OCI-LY3 (cell line): ENCODE data around the gene TMOD4.
"Not testable (repeated sequence)": the region's sequence is repeated elsewhere in the genome, so short reads cannot be mapped to it uniquely, and the experiment has no call there.

ENCODE experiments used
- H2AFZ ChIP-seq: fragments of 200-600, 300-600 bp; shearing (Covaris generic); 2 replicates; pipeline ENCODE4 v1.6.0; 2014; ENCODE audit warnings: antibody characterized with exemption, low read depth, low read length
- H3K27ac ChIP-seq: fragments of 200-600, 300-600 bp; sonication (generic); 2 replicates; pipeline ENCODE4 v1.5.1; 2014; ENCODE audit warnings: mild to moderate bottlenecking, low read length, moderate library complexity, mixed read lengths
- H3K27me3 ChIP-seq: fragments of 200-600, 300-600 bp; sonication (generic); 2 replicates; pipeline ENCODE4 v1.6.1; 2014; ENCODE audit warnings: low read depth, low read length, mixed read lengths
- H3K36me3 ChIP-seq: fragments of 200-600, 300-600 bp; sonication (generic); replicated peaks from 2 replicates; pipeline ENCODE3; 2014; ENCODE audit warnings: low read depth, low read length, mixed read lengths
- H3K4me1 ChIP-seq: fragments of 300-600, 200-600 bp; sonication (generic); 2 replicates; pipeline ENCODE4 v1.6.1; 2014; ENCODE audit warnings: low read length, mixed read lengths
- H3K4me2 ChIP-seq: fragments of 200-600, 300-600 bp; sonication (generic); 2 replicates; pipeline ENCODE4 v1.6.1; 2014; ENCODE audit warnings: low read length, mixed read lengths
- H3K4me3 ChIP-seq: fragments of 300-600, 200-600 bp; sonication (generic); 2 replicates; pipeline ENCODE4 v1.5.1; 2014; ENCODE audit warnings: antibody characterized with exemption, mild to moderate bottlenecking, low read length, moderate library complexity
- H3K79me2 ChIP-seq: fragments of 300-600, 200-600 bp; shearing (Covaris generic); 2 replicates; pipeline ENCODE4 v1.6.1; 2014; ENCODE audit warnings: mild to moderate bottlenecking, low read length, mixed read lengths
- H3K9ac ChIP-seq: fragments of 300-600, 200-600 bp; shearing (Covaris generic); 2 replicates; pipeline ENCODE4 v1.6.0; 2014; ENCODE audit warnings: mild to moderate bottlenecking, low read length, moderate library complexity
- H3K9me3 ChIP-seq: fragments of 200-600, 300-600 bp; shearing (Covaris generic); 2 replicates; pipeline ENCODE4 v1.6.1; 2014; ENCODE audit warnings: low read length, mixed read lengths; ENCODE audit not compliant: insufficient read depth
- H4K20me1 ChIP-seq: fragments of 200-600, 300-600 bp; sonication (generic); 2 replicates; pipeline ENCODE4 v1.6.1; 2016; ENCODE audit warnings: low read length, mixed read lengths; ENCODE audit not compliant: insufficient read depth
- EZH2phosphoT487 ChIP-seq: fragments of 200-600 bp; shearing (Covaris generic); IDR thresholded peaks from 2 replicates; pipeline ENCODE4 v1.6.1; 2018; ENCODE audit warnings: antibody characterized with exemption, mixed run types, low read depth
- TF ChIP-seq, protein P1 (sequence below): fragments of 200-600, 300-600 bp; sonication (generic); IDR thresholded peaks from 2 replicates; pipeline ENCODE4 v1.5.1; 2014; ENCODE audit warnings: antibody characterized with exemption, low read length, low read depth

TMOD4 gene

DNA sequence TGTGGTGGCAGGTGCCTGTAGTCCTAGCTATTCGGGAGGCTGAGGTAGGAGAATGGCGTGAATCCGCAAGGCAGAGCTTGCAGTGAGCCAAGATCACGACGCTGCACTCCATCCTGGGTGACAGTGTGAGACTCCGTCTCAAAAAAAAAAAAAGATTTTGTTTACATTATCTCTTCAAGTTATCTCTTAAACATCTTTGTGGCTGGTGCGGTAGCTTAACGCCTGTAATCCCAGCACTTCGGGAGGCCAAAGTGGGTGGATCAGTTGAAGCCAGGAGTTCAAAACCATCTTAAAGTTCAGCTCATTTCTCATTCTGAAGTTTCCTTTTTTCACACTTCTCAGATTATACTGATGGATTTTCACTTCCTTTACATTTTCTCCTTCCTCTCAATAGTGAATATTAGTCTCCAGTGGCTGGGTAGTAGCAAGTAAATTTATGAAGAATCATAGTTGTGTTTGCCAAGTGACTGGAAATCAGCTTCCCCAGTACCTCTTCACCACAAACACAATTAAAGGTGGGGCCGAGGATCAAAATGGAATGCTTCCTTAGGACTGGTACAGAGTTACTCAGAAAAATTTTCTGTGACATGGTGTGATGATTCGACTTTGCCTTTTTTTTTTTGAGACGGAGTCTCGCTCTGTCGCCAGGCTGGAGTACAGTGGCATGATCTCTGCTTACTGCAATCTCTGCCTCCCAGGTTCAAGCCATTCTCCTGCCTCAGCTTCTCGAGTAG is 36.4 kb upstream of the TMOD4 start:
- H4K20me1 ChIP-seq = peaks cover 46% of the 10 kb centered on the region
- H3K79me2 ChIP-seq = peaks cover 100% of the 10 kb centered on the region
- H3K9me3 ChIP-seq = no peaks in the 10 kb centered on the region
- peaks cover 16% of the 10 kb centered on the region for H3K4me1 ChIP-seq
- H3K4me3 ChIP-seq = no peak overlapping the region
- no peak overlapping the region for H3K9ac ChIP-seq
- H3K36me3 ChIP-seq = peaks cover 36% of the 10 kb centered on the region
- no peak overlapping the region for H2AFZ ChIP-seq
- H3K27me3 ChIP-seq = no peaks in the 10 kb centered on the region
- H3K27ac ChIP-seq = peak overlapping the region; percentile 8; the same call in 1 of the 2 replicates
- H3K4me2 ChIP-seq = no peak overlapping the region
- TF ChIP-seq, protein P1, sequence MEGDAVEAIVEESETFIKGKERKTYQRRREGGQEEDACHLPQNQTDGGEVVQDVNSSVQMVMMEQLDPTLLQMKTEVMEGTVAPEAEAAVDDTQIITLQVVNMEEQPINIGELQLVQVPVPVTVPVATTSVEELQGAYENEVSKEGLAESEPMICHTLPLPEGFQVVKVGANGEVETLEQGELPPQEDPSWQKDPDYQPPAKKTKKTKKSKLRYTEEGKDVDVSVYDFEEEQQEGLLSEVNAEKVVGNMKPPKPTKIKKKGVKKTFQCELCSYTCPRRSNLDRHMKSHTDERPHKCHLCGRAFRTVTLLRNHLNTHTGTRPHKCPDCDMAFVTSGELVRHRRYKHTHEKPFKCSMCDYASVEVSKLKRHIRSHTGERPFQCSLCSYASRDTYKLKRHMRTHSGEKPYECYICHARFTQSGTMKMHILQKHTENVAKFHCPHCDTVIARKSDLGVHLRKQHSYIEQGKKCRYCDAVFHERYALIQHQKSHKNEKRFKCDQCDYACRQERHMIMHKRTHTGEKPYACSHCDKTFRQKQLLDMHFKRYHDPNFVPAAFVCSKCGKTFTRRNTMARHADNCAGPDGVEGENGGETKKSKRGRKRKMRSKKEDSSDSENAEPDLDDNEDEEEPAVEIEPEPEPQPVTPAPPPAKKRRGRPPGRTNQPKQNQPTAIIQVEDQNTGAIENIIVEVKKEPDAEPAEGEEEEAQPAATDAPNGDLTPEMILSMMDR = no peak
- no peak for TF ChIP-seq EZH2phosphoT487

DNA sequence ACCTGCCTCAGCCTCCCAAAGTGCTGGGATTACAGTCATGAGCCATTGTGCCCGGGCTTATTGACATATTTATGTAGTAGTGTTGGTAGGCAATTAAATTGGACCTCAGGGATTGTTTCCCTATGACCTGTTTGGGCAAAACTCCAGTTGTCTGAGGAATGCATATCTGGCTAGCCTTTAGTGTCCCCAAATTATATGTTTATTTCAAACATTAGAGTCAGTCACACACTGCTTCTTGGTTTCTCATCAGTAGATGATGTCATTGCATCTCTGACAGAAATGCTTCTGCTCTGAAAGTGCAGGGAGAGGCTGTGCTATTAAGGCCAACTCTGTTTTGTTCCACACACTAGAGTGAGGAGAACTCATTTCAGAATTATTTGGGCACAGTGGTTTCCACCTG is 35.0 kb upstream of the TMOD4 start:
- peaks cover 43% of the 10 kb centered on the region for H4K20me1 ChIP-seq

DNA sequence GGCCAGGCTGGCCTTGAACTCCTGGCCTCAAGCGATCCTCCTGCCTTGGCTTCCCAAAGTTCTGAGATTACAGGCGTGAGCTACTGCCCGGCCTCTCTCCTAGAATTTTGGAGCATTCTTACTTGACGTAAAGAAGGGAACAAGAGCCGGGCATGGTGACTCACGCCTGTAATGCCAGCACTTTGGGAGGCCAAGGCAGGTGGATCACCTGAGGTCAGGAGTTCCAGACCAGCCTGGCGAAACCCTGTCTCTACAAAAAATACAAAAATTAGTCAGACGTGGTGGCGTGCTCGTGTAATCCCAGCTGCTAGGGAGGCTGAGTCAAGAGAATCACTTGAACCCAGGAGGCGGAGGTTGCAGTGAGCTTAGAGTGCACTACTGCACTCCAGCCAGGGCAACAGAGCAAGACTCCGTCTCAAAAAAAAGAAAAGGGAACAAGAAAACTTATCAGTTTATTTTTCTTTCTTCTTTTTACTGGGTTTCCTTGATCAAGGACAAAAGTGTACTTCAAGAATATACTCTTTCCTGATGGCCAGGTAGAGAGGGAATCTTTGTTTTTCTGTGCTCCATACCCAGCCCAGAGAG is 29.7 kb upstream of the TMOD4 start:
- peaks cover 16% of the 10 kb centered on the region for H3K4me1 ChIP-seq
- H3K4me3 ChIP-seq, H3K27ac ChIP-seq, H3K9ac ChIP-seq, H3K4me2 ChIP-seq, H3K9me3 ChIP-seq, H3K27me3 ChIP-seq, H2AFZ ChIP-seq: not testable (repeated sequence)
- H4K20me1 ChIP-seq = peaks cover 46% of the 10 kb centered on the region
- peaks cover 100% of the 10 kb centered on the region for H3K79me2 ChIP-seq
- H3K36me3 ChIP-seq = peaks cover 50% of the 10 kb centered on the region

More for the DNA sequence above, 35.0 kb upstream of the TMOD4 start:
- Histone ChIP-seq H3K4me1 (peaks cover 16% of the 10 kb centered on the region), H3K36me3 (peaks cover 39% of the 10 kb centered on the region), H2AFZ (no peak overlapping the region), H3K9ac (no peak overlapping the region), H3K27me3 (no peaks in the 10 kb centered on the region), H3K27ac (no peak overlapping the region), H3K79me2 (peaks cover 100% of the 10 kb centered on the region), H3K9me3 (no peaks in the 10 kb centered on the region), H3K4me2 (no peak overlapping the region), H3K4me3 (no peak overlapping the region)
- TF ChIP-seq, protein P1 = no peak
- TF ChIP-seq EZH2phosphoT487 = no peak

DNA sequence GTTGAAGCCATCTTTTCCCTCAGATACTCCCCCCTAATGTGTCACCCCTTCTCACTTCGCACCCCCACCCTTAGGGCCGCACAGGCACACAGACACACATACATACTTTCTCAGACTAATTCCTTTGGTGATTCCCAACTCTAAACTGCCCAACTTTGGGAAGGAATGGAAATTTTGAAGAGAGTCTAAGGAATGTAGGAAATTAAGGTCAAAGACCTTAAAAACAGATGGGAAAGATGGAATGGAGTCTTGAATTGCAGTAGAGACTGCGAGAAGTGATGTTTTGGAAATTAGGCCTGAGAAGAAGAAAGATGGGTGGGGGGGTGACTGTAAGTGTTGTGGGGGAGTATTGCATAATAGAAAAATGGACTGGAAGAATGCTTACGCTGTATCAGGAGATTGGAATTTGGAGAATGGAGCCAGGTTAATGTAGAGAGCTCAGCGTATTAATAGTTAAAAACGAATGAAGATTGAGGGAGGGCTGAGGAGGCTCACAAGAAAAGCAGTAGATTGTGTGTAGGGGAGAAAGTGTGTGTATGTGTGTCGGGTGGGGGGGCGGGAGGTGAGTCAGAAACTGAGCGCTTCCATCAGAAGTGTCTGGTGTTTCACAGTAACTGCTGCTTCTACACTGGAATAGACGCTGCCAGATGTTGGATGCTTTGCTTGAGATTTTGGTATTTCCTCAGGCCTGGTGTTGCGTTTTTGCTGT is 24.2 kb upstream of the TMOD4 start:
- Histone ChIP-seq H3K27me3 (0 out of 2 replicates have a peak, but pooled peaks cover 2% of the 10 kb centered on the region), H2AFZ (no peak overlapping the region), H3K4me2 (peak overlapping the region; percentile 100), H3K36me3 (peaks cover 30% of the 10 kb centered on the region), H3K9ac (peak overlapping the region; percentile 97), H3K4me1 (peaks cover 33% of the 10 kb centered on the region), H3K27ac (peak overlapping the region; percentile 86), H3K79me2 (peaks cover 68% of the 10 kb centered on the region), H3K9me3 (no peaks in the 10 kb centered on the region), H3K4me3 (peak overlapping the region; percentile 97), H4K20me1 (peaks cover 41% of the 10 kb centered on the region)
- TF ChIP-seq, protein P1 = no peak
- no peak for TF ChIP-seq EZH2phosphoT487
